CD8-positive, alpha-beta memory T cell (primary cell): ENCODE measurements around the gene WFS1. TPM values are rescaled to one million over a fixed set of nuclear protein-coding genes. Genes with fewer than 3 reads are reported as not detected.

Experiments used
- CTCF ChIA-PET: fragments of 350-600 bp; sonication (Branson Sonifier 250); formaldehyde crosslinking; loops from one replicate; lab custom pipeline; 2021; ENCODE audit warnings: antibody characterized with exemption; lab: Charles Lee
- POLR2A ChIA-PET: fragments of 350-600 bp; sonication (Branson Sonifier 250); formaldehyde crosslinking; loops from one replicate; lab custom pipeline; 2021; ENCODE audit warnings: antibody characterized with exemption; lab: Charles Lee
- DNase-seq, 5 donors: peaks; one replicate each; pipeline versions ENCODE4 v3.0.0 to v3.0.0-alpha.2; 2020 to 2022; ENCODE audit warnings: mixed read lengths in 1 of 5
- H3K27ac ChIP-seq: one replicate; pipeline ENCODE4 v1.7.0; 2013; ENCODE audit warnings: low read depth, mild to moderate bottlenecking, low read length, moderate library complexity
- H3K27me3 ChIP-seq: 2 replicates; pipeline ENCODE4 v1.7.0; 2013; ENCODE audit warnings: low read length, mild to moderate bottlenecking; ENCODE audit not compliant: insufficient read depth, poor library complexity, severe bottlenecking
- H3K36me3 ChIP-seq: 2 replicates; pipeline ENCODE4 v1.7.0; 2013; ENCODE audit warnings: mild to moderate bottlenecking, low read length, moderate library complexity; ENCODE audit not compliant: insufficient read depth
- H3K4me1 ChIP-seq: 2 replicates; pipeline ENCODE4 v1.7.0; 2013; ENCODE audit warnings: mild to moderate bottlenecking, low read length, moderate library complexity; ENCODE audit not compliant: insufficient read depth
- H3K4me3 ChIP-seq: 2 replicates; pipeline ENCODE4 v1.7.0; 2013; ENCODE audit warnings: mild to moderate bottlenecking, low read length
- H3K9me3 ChIP-seq: 2 replicates; pipeline ENCODE4 v1.7.0; 2013; ENCODE audit warnings: mild to moderate bottlenecking, low read length
- H3K27ac Mint-ChIP-seq, 8 donors: one replicate each; pipeline ENCODE4 v1.8.0; 2020 to 2021; ENCODE audit warnings: mixed read lengths in 8 of 8, mild to moderate bottlenecking in 6 of 8, inconsistent platforms in 3 of 8, moderate library complexity in 3 of 8
- H3K27me3 Mint-ChIP-seq, 2 donors: one replicate each; pipeline ENCODE4 v1.8.0; 2020 to 2021; ENCODE audit warnings: mixed read lengths in 2 of 2, mild to moderate bottlenecking in 1 of 2, moderate library complexity in 1 of 2
- H3K36me3 Mint-ChIP-seq, 3 donors: one replicate each; pipeline ENCODE4 v1.8.0; 2020 to 2021; ENCODE audit warnings: mixed read lengths in 3 of 3, inconsistent platforms in 1 of 3, mild to moderate bottlenecking in 1 of 3
- H3K4me1 Mint-ChIP-seq, 3 donors: one replicate each; pipeline ENCODE4 v1.8.0; 2020 to 2021; ENCODE audit warnings: mixed read lengths in 3 of 3, inconsistent platforms in 1 of 3, mild to moderate bottlenecking in 1 of 3
- H3K4me3 Mint-ChIP-seq, 7 donors: one replicate each; pipeline ENCODE4 v1.8.0; 2020 to 2021; ENCODE audit warnings: mixed read lengths in 7 of 7, mild to moderate bottlenecking in 6 of 7, moderate library complexity in 4 of 7, inconsistent platforms in 2 of 7
- H3K9me3 Mint-ChIP-seq, 5 donors: one replicate each; pipeline ENCODE4 v1.8.0; 2020 to 2022; ENCODE audit warnings: mixed read lengths in 5 of 5, mild to moderate bottlenecking in 3 of 5, moderate library complexity in 2 of 5, inconsistent platforms in 1 of 5
- polyA plus RNA-seq: library from polyadenylated mRNA; unstranded; fragments of 300-500 nt; fragmentation: Illumina TruSeq; gene quantifications from one replicate; pipeline ENCODE4 v1.2.3, GENCODE V29; 2021
- total RNA-seq, 2 experiments: library from RNA; stranded (reverse); gene quantifications; one replicate each; pipeline ENCODE4 v1.2.3, GENCODE V29; 2021

Gene WFS1
- total and polyA plus RNA-seq, 3 experiments from 2014 or later: 3.4 to 5.1 (median 5.1) TPM

GRCh38 chr4:6352031-6352692 lies 82.5 kb downstream of the WFS1 start:
- CTCF ChIA-PET: no interaction called here
- H3K27ac Mint-ChIP-seq: no peak overlapping the region
- no peak for DNase-seq
- POLR2A ChIA-PET: no interaction called here
- H3K36me3 ChIP-seq: no peaks in the 10 kb centered on the region
- H3K36me3 Mint-ChIP-seq: no peaks in the 10 kb centered on the region
- no peaks in the 10 kb centered on the region for H3K27me3 ChIP-seq
- H3K4me1 Mint-ChIP-seq: peaks cover 0 to 2% (median 0%) of the 10 kb centered on the region in 3 donors
- H3K27ac ChIP-seq: no peak overlapping the region
- no peaks in the 10 kb centered on the region for H3K9me3 ChIP-seq
- H3K27me3 Mint-ChIP-seq: peaks cover 8 to 40% of the 10 kb centered on the region in 2 donors
- H3K4me3 ChIP-seq: no peak overlapping the region
- no peaks in the 10 kb centered on the region for H3K9me3 Mint-ChIP-seq
- H3K4me3 Mint-ChIP-seq: no peak overlapping the region
- no peaks in the 10 kb centered on the region for H3K4me1 ChIP-seq

Other genes with a start within 250 kb of the WFS1 start
- 10 to 100 TPM; 12.7 to 14.2 TPM for gene JAKMIP1, start 69.3 kb upstream of the WFS1 start, total RNA-seq
- gene JAKMIP1, start 69.3 kb upstream of the WFS1 start, polyA plus RNA-seq: 26.1 TPM
- not detected for gene PPP2R2C, start 202.8 kb downstream of the WFS1 start, total RNA-seq
- not detected for gene PPP2R2C, start 202.8 kb downstream of the WFS1 start, polyA plus RNA-seq